Activated T-cell treated with anti-CD3 and anti-CD28 coated beads, Interleukin-2, amount 50 U/mL, for 4 hours (primary cell): ENCODE results near the gene NRXN3. TPM values are rescaled to one million over a fixed set of nuclear protein-coding genes. Genes with fewer than 3 reads are reported as not detected.
"Not testable (repeated sequence)": the region's sequence is repeated elsewhere in the genome, so short reads cannot be mapped to it uniquely, and the experiment has no call there.

Experiments used
- ATAC-seq, 2 donors: fragments of 200-7000 bp; cut with Tn5 transposase; one replicate each; pipeline ENCODE4 v1.10.0; 2021
- DNase-seq: peaks from one replicate; pipeline ENCODE4 v3.0.0-alpha.2; 2020
- H3K27me3 Mint-ChIP-seq: one replicate; pipeline ENCODE4 v1.8.0; 2021; ENCODE audit warnings: low read depth, mixed read lengths
- H3K36me3 Mint-ChIP-seq: one replicate; pipeline ENCODE4 v1.8.0; 2022; ENCODE audit warnings: mixed read lengths; ENCODE audit not compliant: insufficient read depth
- H3K4me1 Mint-ChIP-seq: one replicate; pipeline ENCODE4 v1.8.0; 2021; ENCODE audit warnings: low read depth, mixed read lengths
- H3K4me3 Mint-ChIP-seq: one replicate; pipeline ENCODE4 v1.8.0; 2021; ENCODE audit warnings: mild to moderate bottlenecking, moderate library complexity, mixed read lengths
- H3K9me3 Mint-ChIP-seq: one replicate; pipeline ENCODE4 v1.8.0; 2021; ENCODE audit warnings: mixed read lengths
- total RNA-seq, 3 donors: library from RNA; stranded (reverse); gene quantifications; one replicate each; pipeline ENCODE4 v1.2.1, GENCODE V29; 2021

NRXN3 gene
- total RNA-seq, 3 donors from 2014 or later = not detected

DNA sequence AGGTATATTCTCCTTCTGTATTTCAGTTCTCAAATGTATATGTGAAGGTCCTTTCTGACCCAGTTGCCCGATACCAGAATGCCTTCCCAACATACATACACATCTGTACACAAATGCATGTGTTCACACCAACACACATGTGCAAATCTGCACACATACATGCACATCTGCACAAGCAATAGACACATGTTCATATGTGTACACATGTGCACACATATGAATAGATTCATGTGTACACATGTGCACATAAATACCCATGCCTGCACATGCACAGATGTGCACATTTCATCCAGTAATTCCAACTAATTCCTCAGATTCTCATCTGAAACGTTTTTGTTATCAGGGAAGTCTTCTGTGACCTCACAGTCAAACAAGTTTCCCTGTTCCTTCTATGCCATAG is 933.6 kb downstream of the NRXN3 start:
- DNase-seq = no peak
- no peak for ATAC-seq
- H3K9me3 Mint-ChIP-seq = peaks cover 4% of the 10 kb centered on the region
- H3K36me3 Mint-ChIP-seq = no peaks in the 10 kb centered on the region
- H3K27me3 Mint-ChIP-seq = no peaks in the 10 kb centered on the region
- no peak overlapping the region for H3K4me3 Mint-ChIP-seq
- H3K4me1 Mint-ChIP-seq = no peaks in the 10 kb centered on the region

DNA sequence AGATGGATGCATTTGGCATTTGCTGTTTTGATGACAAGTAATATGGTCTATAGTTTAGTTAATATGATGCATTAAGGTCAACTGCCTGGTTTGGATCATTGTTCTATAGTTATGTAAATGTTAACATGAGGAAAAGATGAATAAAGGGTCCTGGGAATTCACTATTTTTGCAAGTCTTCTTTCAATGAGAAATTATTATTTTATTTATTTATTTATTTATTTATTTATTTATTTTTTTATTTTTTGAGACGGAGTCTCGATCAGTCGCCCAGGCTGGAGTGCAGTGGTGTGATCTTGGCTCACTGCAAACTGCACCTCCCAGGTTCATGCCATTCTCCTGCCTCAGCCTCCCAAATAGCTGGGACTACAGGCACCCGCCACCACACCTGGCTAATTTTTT is 940.4 kb downstream of the NRXN3 start:
- not testable (repeated sequence) for H3K27me3 Mint-ChIP-seq, H3K4me1 Mint-ChIP-seq, H3K4me3 Mint-ChIP-seq, DNase-seq, H3K36me3 Mint-ChIP-seq, H3K9me3 Mint-ChIP-seq, ATAC-seq

DNA sequence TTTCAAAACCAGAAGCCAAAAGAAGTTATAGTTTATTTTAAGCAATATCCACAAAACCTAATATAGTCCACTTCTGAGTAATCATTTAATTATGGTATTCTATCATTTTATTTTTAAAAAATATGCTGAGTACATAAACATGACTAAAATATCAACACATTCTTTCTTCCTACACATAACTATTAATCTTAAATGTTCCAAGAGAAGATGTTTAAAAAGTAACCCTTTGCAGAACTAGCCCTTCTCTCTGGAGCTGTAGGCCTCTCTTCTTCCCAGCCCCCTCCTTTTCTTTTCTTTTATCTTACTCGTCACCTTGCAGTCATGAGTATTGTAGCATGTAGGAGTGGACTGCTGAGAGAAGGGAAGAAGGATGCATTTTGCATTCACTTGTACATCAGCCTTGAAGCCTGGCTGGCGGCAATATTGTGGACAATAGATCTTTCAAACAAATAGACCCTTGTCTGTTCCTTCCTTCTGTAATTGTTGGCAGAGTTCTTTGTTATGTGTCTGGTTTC is 941.9 kb downstream of the NRXN3 start:
- DNase-seq = no peak
- H3K4me3 Mint-ChIP-seq = no peak overlapping the region
- ATAC-seq = no peak
- peaks cover 4% of the 10 kb centered on the region for H3K9me3 Mint-ChIP-seq
- H3K27me3 Mint-ChIP-seq = no peaks in the 10 kb centered on the region
- no peaks in the 10 kb centered on the region for H3K36me3 Mint-ChIP-seq
- no peaks in the 10 kb centered on the region for H3K4me1 Mint-ChIP-seq

DNA sequence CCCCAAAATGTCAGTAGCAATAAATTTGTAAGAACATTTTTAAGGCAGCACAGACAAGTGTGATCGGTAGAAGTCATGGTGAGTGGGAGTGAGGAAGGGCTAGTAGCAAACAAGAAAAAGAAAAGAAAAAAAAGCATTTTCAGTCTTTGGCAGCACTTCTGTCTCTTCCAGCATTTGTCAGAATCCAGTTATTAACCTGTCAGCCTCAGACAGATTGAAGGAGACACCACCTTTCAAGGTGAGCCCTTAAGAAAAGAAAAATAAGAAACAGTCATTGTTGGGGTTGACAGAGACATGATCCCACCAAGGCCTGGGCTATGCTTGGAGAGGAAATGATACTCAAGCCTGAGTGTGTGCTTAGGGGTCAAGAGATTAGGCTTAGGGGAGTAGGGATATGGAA is 947.4 kb downstream of the NRXN3 start:
- ATAC-seq (no peak), DNase-seq (no peak)
- H3K9me3 Mint-ChIP-seq = peaks cover 4% of the 10 kb centered on the region
- H3K4me1 Mint-ChIP-seq = no peaks in the 10 kb centered on the region
- no peaks in the 10 kb centered on the region for H3K36me3 Mint-ChIP-seq
- no peaks in the 10 kb centered on the region for H3K27me3 Mint-ChIP-seq
- H3K4me3 Mint-ChIP-seq = no peak overlapping the region

DNA sequence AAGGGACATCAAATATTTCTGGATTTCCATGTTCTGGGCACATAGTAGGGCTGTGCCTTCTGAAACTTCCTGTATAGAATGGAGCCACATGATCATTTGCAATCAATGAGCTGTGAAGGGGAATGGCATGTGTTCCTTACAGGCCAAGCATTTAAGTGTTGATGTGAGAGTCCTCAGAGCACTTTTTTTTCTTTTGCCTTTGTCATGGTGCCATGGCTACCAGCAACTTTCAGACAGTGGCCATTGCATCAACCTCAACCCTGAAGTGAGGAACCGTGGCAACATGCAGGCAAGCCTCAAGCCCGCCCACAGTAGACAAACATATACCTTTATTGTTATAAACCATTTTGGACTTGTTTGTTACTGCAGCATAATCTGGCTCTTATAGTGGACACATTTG is 948.1 kb downstream of the NRXN3 start:
- peaks cover 4% of the 10 kb centered on the region for H3K9me3 Mint-ChIP-seq
- no peak for ATAC-seq
- no peaks in the 10 kb centered on the region for H3K36me3 Mint-ChIP-seq
- DNase-seq = no peak
- no peaks in the 10 kb centered on the region for H3K27me3 Mint-ChIP-seq
- no peak overlapping the region for H3K4me3 Mint-ChIP-seq
- H3K4me1 Mint-ChIP-seq = no peaks in the 10 kb centered on the region

DNA sequence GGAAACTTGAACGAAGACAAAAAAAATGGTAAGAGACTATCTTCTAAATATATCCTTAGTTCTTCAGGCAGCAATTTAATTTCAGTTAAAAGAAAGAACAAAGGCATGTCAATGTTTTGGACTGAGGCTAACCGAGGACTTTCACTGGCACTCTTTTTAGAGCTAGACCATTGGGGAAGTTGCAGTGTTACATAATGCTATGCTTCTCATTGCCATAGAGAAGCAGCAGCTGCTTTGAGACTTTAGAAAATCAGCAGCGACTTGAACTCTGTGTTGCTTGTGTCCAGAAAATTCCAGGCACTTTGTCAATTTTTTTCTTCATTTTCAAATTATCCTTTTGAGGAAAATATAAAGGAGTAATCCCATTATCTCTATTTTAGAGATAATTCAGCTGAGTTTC is 964.2 kb downstream of the NRXN3 start:
- Mint-ChIP-seq H3K9me3 (no peaks in the 10 kb centered on the region), H3K27me3 (no peaks in the 10 kb centered on the region), H3K36me3 (no peaks in the 10 kb centered on the region), H3K4me3 (no peak overlapping the region), H3K4me1 (no peaks in the 10 kb centered on the region)
- no peak for DNase-seq
- ATAC-seq = no peak

DNA sequence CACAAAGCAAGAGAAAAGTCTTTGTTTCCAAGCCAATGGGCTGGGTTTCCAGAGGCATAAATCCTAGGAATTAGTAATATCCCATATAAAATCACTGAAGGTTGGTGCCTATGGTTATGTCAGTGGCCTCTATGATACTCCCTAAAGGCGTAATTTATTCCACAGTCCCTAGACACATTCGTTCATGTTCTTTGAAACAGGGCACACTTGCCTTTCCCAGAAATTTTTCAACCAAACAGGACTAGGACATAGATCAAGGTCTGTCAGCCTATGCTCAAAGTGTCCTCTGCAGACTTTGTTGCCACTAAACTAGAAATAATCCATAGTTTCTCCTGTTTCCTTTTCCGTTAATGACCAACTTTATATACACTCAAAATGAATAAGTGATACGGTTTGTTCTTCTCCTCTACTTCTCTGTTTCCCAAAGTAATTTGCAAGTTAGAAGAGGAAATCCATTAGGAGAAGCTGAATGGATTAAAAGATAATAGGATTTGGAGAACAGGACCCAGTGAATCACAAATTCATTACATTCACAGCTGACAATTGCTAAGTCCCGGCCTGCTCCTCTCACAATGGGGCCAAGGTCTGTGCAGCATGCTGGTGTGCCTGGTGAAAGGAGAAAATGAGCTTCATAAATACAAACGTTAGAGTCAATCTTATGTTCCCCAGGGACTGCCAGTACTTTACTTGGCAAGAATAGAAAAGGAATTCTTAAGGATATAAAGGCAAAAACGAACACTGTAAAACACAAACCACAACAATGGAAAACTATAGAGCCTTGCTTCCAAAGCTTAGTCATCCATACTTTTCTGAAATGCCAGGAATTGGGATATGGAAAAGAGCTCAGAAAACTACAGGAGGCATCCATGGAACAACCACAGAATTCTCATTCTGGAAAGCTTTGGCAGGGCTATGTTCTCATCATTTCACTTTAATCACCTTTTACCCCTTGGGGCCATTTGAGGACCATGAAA is 966.2 kb downstream of the NRXN3 start:
- ATAC-seq (no peak), DNase-seq (no peak)
- Mint-ChIP-seq H3K36me3 (no peaks in the 10 kb centered on the region), H3K27me3 (no peaks in the 10 kb centered on the region), H3K4me1 (no peaks in the 10 kb centered on the region), H3K9me3 (no peaks in the 10 kb centered on the region), H3K4me3 (no peak overlapping the region)

DNA sequence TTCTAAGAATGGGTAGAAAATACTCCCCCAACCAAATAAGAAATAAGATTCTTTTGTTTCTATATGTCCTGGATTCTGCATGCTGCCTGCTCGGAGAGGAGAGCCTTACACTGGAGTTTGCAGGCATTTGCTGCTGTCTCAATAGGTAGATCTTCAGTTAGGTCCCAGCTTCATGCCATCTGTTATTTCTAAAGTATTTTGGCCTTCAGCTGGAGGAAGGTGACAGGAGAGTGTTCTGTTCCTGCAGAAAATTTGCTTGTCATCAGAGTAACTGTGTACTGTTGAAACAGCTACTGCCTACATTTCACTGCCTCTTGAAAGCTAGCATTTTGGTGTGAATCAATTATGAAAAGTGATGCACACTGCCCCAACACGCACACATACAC is 966.9 kb downstream of the NRXN3 start:
- Mint-ChIP-seq H3K27me3 (no peaks in the 10 kb centered on the region), H3K9me3 (no peaks in the 10 kb centered on the region), H3K4me1 (no peaks in the 10 kb centered on the region), H3K36me3 (no peaks in the 10 kb centered on the region), H3K4me3 (no peak overlapping the region)
- DNase-seq (no peak), ATAC-seq (no peak)

DNA sequence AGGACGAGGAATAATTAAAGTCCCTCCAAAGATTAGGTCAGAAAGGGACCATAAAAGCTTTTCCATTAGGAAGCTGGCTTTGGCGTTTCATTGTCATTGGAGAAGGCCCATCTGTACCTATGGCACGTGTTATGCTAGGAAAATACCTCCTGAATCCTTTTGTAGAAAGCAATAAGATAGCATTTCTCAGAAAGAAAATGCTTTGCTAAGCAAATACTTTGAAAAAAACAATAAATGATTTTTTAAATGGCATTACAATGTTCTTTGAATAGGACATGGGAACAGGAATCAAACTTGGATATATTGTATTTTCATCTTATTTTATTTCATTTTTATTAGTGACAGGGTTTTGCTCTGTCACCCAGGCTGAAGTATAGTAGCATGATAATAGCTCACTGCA is 967.7 kb downstream of the NRXN3 start:
- no peaks in the 10 kb centered on the region for H3K9me3 Mint-ChIP-seq
- H3K36me3 Mint-ChIP-seq = no peaks in the 10 kb centered on the region
- H3K4me3 Mint-ChIP-seq = no peak overlapping the region
- no peaks in the 10 kb centered on the region for H3K27me3 Mint-ChIP-seq
- H3K4me1 Mint-ChIP-seq = no peaks in the 10 kb centered on the region
- DNase-seq = no peak
- no peak for ATAC-seq

DNA sequence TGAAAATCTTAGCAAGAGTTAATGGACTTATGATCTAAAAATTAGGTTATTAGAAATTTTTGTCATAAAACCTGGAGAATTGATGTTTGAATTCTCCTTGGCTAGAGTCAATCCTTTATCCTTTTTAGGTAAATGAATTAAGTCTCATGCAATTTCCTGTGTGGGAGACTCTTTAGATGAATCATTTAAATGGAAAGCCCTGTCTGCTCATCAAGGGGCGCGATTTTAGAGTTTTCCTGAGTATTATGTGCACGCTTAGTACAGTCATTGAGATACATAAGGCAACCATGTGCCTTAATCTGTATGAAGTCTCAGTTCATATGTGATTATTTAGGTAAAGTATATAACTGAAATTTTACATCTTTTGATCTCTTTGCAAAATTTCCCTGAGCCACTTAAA is 974.7 kb downstream of the NRXN3 start:
- no peaks in the 10 kb centered on the region for H3K36me3 Mint-ChIP-seq
- ATAC-seq (no peak), DNase-seq (no peak)
- H3K27me3 Mint-ChIP-seq = peaks cover 2% of the 10 kb centered on the region
- H3K9me3 Mint-ChIP-seq = peaks cover 3% of the 10 kb centered on the region
- no peak overlapping the region for H3K4me3 Mint-ChIP-seq
- no peaks in the 10 kb centered on the region for H3K4me1 Mint-ChIP-seq

DNA sequence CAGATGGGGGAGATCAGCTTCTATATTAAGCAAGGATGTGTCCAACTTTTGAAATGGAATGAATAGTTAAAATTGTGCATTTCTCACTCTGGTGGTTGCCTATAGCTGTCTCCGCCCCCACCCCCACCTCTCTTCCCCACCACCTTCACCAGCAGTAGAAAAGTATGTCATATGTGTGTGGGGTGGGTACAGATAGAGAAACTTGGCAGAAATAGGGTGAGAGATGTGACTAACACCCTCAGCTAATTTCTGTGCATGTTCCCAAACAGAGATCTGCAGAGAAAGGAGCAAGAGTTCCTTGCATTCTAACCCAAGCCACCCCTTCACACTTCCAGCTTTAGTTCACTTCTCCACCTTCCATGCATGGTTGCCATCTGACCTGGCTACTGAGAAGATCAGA is 980.1 kb downstream of the NRXN3 start:
- DNase-seq (no peak), ATAC-seq (no peak)
- Mint-ChIP-seq H3K36me3 (no peaks in the 10 kb centered on the region), H3K4me3 (no peak overlapping the region), H3K4me1 (no peaks in the 10 kb centered on the region), H3K27me3 (peaks cover 2% of the 10 kb centered on the region), H3K9me3 (peaks cover 14% of the 10 kb centered on the region)

DNA sequence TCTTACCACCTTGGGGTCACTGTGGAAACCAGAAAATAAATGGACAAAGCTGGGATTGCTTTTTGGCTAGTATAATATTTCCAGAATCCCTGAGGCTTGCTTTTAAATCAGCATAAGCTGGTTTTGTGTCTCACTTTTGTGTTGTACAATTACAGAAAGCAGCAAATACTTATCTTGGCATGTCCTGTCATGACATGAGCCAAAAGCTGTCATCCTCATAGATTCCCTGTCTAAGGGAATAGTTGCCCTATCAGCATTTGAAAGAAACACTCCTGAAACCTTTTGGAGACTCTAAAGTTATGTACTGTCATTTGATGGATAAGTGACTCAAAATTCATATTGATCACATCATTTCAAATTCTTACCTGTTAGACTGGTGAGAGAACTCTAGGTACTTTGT is 987.2 kb downstream of the NRXN3 start:
- H3K4me1 Mint-ChIP-seq = no peaks in the 10 kb centered on the region
- H3K36me3 Mint-ChIP-seq = no peaks in the 10 kb centered on the region
- H3K27me3 Mint-ChIP-seq = no peaks in the 10 kb centered on the region
- DNase-seq (no peak), ATAC-seq (no peak)
- H3K4me3 Mint-ChIP-seq = no peak overlapping the region
- H3K9me3 Mint-ChIP-seq = peaks cover 15% of the 10 kb centered on the region

DNA sequence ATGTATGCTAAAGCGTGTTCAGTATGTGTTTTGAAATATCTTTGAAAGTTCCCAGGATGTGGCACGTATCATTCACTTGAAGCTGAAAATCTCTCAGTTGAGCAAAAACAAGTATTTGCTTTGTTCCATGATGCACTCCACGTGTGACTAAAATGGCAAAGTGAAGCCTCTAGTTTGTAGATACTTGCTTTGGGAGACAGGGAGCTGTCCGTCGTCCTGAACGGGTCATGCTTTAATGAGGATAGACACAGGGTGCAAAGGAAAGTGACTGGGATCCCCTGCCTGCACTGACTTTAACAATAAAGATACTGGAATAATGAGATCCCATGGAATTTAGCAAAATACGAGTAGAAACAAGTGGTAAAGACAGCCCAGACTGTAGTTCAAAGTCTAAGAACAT is 991.4 kb downstream of the NRXN3 start:
- peaks cover 15% of the 10 kb centered on the region for H3K9me3 Mint-ChIP-seq
- H3K27me3 Mint-ChIP-seq = no peaks in the 10 kb centered on the region
- DNase-seq (no peak), ATAC-seq (no peak)
- no peaks in the 10 kb centered on the region for H3K4me1 Mint-ChIP-seq
- no peak overlapping the region for H3K4me3 Mint-ChIP-seq
- H3K36me3 Mint-ChIP-seq = no peaks in the 10 kb centered on the region

DNA sequence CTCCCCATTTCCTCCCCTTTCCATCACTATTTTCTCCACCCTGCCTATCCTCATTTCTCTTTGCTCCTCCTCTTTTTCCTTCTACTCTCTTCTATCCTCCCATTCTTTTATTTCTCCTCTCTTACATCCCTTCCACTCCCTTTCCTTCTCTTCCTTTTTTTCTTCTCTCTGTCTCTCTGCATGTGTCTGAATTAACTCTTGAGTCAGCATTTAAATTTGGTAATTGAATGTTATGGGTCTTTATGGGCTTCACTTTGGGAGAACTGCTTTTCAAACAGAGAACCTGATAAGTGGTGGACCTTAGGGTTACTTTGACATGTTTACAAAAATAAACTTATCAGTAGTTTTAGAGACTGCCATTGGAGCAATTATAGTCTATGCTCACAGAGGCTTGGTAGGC is 992.7 kb downstream of the NRXN3 start:
- DNase-seq = no peak
- H3K36me3 Mint-ChIP-seq = no peaks in the 10 kb centered on the region
- H3K27me3 Mint-ChIP-seq = no peaks in the 10 kb centered on the region
- ATAC-seq = no peak
- no peak overlapping the region for H3K4me3 Mint-ChIP-seq
- H3K9me3 Mint-ChIP-seq = peaks cover 15% of the 10 kb centered on the region
- no peaks in the 10 kb centered on the region for H3K4me1 Mint-ChIP-seq

DNA sequence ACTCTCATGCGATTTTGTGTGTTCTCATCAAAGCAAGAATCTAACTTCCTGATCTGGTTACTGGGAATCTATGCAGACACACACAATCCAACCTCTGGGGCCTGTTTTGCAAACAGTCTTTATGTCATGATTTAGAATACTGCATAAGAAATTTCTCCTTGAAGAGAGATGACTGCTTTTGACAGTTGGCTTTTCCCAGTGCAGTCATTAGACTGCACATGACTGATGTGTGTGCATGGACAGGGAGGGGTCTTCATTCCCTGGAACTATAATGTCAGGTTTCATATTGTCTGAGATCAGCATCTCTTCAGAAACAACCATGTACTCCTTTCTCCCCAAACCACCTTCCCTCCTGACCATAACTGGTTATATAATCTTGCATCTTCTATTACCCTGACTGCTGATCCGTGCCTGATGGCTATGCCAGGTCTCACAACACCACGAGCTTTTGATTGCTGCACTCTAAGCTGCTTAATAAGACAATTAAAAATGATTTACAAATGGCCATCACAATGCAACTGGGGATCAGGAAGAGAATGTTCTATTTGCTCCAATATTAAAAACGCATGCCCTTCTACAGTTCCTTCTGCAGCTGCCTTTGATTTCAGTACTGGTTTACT is 995.4 kb downstream of the NRXN3 start:
- H3K9me3 Mint-ChIP-seq = peaks cover 17% of the 10 kb centered on the region
- H3K4me1 Mint-ChIP-seq = no peaks in the 10 kb centered on the region
- ATAC-seq = no peak
- H3K4me3 Mint-ChIP-seq = no peak overlapping the region
- no peak for DNase-seq
- H3K27me3 Mint-ChIP-seq = no peaks in the 10 kb centered on the region
- H3K36me3 Mint-ChIP-seq = no peaks in the 10 kb centered on the region
